HG02970 (cell line): ENCODE data around the gene DDR2.
"Not testable (repeated sequence)": the region's sequence is repeated elsewhere in the genome, so short reads cannot be mapped to it uniquely, and the experiment has no call there.

ENCODE experiments used
- ATAC-seq: cut with Tn5 transposase; IDR thresholded peaks from one replicate; pipeline ENCODE4 v1.9.1; 2021; ENCODE audit warnings: mild to moderate bottlenecking, moderate library complexity, moderate number of reproducible peaks; ENCODE audit not compliant: unreplicated experiment, low FRiP score

DDR2 gene

GRCh38 chr1:162746264-162746942, 114.1 kb downstream of the DDR2 start:
- ATAC-seq: not testable (repeated sequence)

- no peak for ATAC-seq
These were observed 120.9 kb downstream of the DDR2 start for GRCh38 chr1:162753001-162753658.

GRCh38 chr1:162753998-162754585, 121.8 kb downstream of the DDR2 start:
- no peak for ATAC-seq

GRCh38 chr1:162755306-162755705, 123.0 kb downstream of the DDR2 start:
- no peak for ATAC-seq

- no peak for ATAC-seq
These were observed 124.3 kb downstream of the DDR2 start for GRCh38 chr1:162756523-162756922.

GRCh38 chr1:162757476-162757875, 125.2 kb downstream of the DDR2 start:
- no peak for ATAC-seq

GRCh38 chr1:162765788-162766187, 133.5 kb downstream of the DDR2 start:
- no peak for ATAC-seq

GRCh38 chr1:162772571-162773154, 140.4 kb downstream of the DDR2 start:
- no peak for ATAC-seq

GRCh38 chr1:162774007-162774406, 141.7 kb downstream of the DDR2 start:
- no peak for ATAC-seq

GRCh38 chr1:162779043-162779442, 146.8 kb downstream of the DDR2 start:
- no peak for ATAC-seq

- ATAC-seq: no peak
These were observed 150.4 kb downstream of the DDR2 start for GRCh38 chr1:162782671-162783070.

- not testable (repeated sequence) for ATAC-seq
These were observed 152.7 kb downstream of the DDR2 start for GRCh38 chr1:162784926-162785325.

GRCh38 chr1:162788783-162789182, 156.5 kb downstream of the DDR2 start:
- not testable (repeated sequence) for ATAC-seq

GRCh38 chr1:162790303-162790984, 158.2 kb downstream of the DDR2 start, which contains the start of gene HSD17B7:
HSD17B7 (plus strand) TSS chr1:162790702; CDS start chr1:162790801, 99 bp downstream.
- ATAC-seq: peak; percentile 100

- not testable (repeated sequence) for ATAC-seq
These were observed 158.7 kb downstream of the DDR2 start for GRCh38 chr1:162790985-162791357.

- not testable (repeated sequence) for ATAC-seq
These were observed 162.0 kb downstream of the DDR2 start for GRCh38 chr1:162794284-162794683.

- ATAC-seq: not testable (repeated sequence)
These were observed 164.5 kb downstream of the DDR2 start for GRCh38 chr1:162796617-162797279.

GRCh38 chr1:162799995-162800830, 167.9 kb downstream of the DDR2 start:
- not testable (repeated sequence) for ATAC-seq

GRCh38 chr1:162807503-162807902, 175.2 kb downstream of the DDR2 start:
- not testable (repeated sequence) for ATAC-seq
